ENCODE measurements around the gene DOC2A.
"Not testable (repeated sequence)": the region's sequence is repeated elsewhere in the genome, so short reads cannot be mapped to it uniquely, and the experiment has no call there.

The DOC2A gene

GRCh38 chr16:30028438-30029076 lies 17.7 kb upstream of the DOC2A start:
- no peak for FAIRE-seq

GRCh38 chr16:30027588-30028437 lies 17.0 kb upstream of the DOC2A start:
- no peak for FAIRE-seq
- DNase-seq (ENCODE audit: extremely low spot score, insufficient read length, low read depth), result no peak

More at GRCh38 chr16:30028438-30029076, 17.7 kb upstream of the DOC2A start:
- DNase-seq (ENCODE audit: extremely low spot score, insufficient read length, low read depth), result no peak

GRCh38 chr16:30026449-30026848 lies 15.6 kb upstream of the DOC2A start:
- no peak for DNase-seq (ENCODE audit: extremely low spot score, insufficient read length, low read depth)
- FAIRE-seq, result no peak

- DNase-seq (ENCODE audit: extremely low spot score, insufficient read length, low read depth), result no peak
- FAIRE-seq, result no peak
These were observed 14.7 kb upstream of the DOC2A start for GRCh38 chr16:30025574-30025973.

- DNase-seq (ENCODE audit: extremely low spot score, insufficient read length, low read depth), result no peak
- FAIRE-seq, result no peak
These were observed 14.3 kb upstream of the DOC2A start for GRCh38 chr16:30025156-30025555.

DNA sequence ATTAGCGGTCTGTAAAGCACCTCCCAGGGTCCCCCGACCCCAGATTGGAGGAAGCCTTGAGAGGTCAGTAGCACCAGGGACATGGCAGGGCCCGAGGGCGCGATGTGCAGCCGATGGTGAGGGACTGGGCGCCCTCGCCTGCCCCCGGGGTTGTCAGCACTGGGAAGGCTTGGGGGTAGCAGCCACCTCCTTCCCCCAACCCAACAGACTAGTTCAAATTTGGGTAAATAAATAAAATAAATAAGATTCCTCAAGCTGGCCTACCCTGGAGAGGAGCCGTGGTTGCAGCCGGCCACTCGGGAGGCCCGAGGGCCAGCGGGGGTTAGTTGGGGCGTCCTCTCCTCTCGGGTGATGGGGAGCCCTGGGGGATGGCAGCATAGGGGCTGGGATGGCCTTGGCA lies 13.6 kb upstream of the DOC2A start:
- FAIRE-seq (no peak), DNase-seq (ENCODE audit: extremely low spot score, insufficient read length, low read depth) (no peak)

DNA sequence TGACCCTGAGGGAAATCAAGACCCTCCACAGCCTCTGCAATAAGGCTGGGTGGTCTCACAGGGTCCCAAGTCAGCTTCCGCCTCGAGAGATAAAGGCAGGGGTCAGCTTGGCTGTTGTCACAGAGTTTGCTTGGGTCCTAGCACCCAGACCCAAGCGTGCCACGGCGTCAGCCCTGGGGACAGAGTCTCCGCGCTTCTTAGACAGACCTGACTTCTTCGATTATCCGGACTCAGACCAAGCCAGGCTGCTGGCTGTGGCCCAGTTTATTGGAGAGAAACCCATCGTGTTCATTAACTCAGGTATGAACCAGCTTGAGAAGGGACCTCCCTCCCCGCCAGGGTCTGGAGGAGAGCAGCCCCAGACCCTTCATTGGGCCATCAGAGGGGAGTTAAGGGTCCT lies 12.8 kb upstream of the DOC2A start:
- no peak for DNase-seq (ENCODE audit: extremely low spot score, insufficient read length, low read depth)
- no peak for FAIRE-seq

DNA sequence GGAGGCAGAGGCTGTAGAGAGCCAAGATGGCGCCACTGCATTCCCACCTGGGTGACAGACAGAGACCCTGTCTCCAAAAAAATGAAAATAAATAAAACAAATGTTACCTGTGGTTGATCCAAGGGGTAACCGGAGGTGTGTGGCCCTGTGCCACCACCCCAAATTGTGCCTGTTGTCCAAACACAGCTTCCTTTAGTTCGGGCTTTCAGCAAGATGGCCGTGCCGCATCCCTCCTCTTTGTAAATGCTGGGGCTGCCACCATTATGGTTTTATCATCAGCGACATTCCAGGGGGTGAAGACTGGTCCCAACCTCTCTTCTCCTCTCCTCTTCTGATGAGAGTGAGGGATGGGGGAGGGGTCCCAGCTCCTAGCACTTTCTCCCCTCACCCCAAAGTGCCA lies 12.1 kb upstream of the DOC2A start, which contains the start of gene C16orf92:
Gene C16orf92, plus strand, starts transcription at position 312 of the 400 bp plus-strand sequence. CDS start 143 bp downstream, outside the sequence.
- no peak for FAIRE-seq

GRCh38 chr16:30018731-30019158 lies 7.9 kb upstream of the DOC2A start:
- DNase-seq (ENCODE audit: extremely low spot score, insufficient read length, low read depth) (no peak), FAIRE-seq (no peak)

More for the DNA sequence above, 12.1 kb upstream of the DOC2A start, which contains the start of gene C16orf92:
- no peak for DNase-seq (ENCODE audit: extremely low spot score, insufficient read length, low read depth)

DNA sequence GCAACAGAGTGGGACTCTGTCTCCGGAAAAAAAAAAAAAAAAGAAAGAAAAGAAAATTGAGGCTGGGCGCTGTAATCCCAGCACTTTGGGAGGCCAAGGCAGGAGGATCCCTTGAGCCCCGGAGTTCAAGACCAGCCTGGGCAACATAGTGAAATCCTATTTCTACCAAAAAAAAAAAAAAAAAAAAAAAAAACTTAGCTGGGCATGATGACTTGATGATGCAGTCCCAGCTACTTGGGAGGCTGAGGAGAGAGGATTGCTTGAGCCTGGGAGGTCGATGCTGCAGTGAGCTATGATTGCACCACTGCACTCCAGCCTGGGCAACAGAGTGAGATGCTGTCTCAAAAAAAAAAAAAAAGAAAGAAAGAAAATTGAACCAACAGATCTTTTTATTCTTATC lies 7.1 kb upstream of the DOC2A start:
- not testable (repeated sequence) for DNase-seq (ENCODE audit: extremely low spot score, insufficient read length, low read depth); FAIRE-seq

DNA sequence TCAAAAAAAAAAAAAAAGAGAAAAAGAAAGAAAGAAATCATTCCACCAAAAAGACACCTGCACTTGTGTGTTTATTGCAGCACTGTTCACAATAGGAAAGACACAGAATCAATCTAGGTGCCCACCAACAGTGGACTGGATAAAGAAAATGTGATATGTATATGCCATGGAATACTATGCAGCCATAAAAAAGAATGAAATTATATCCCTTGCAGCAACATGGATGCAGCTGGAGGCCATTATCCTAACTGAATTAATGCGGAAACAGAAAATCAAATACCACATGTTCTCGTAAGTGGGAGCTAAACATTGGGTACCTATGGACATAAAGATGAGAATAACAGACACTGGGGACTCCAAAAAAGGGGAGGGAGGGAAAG lies 6.4 kb upstream of the DOC2A start:
- FAIRE-seq (no peak), DNase-seq (ENCODE audit: extremely low spot score, insufficient read length, low read depth) (no peak)

DNA sequence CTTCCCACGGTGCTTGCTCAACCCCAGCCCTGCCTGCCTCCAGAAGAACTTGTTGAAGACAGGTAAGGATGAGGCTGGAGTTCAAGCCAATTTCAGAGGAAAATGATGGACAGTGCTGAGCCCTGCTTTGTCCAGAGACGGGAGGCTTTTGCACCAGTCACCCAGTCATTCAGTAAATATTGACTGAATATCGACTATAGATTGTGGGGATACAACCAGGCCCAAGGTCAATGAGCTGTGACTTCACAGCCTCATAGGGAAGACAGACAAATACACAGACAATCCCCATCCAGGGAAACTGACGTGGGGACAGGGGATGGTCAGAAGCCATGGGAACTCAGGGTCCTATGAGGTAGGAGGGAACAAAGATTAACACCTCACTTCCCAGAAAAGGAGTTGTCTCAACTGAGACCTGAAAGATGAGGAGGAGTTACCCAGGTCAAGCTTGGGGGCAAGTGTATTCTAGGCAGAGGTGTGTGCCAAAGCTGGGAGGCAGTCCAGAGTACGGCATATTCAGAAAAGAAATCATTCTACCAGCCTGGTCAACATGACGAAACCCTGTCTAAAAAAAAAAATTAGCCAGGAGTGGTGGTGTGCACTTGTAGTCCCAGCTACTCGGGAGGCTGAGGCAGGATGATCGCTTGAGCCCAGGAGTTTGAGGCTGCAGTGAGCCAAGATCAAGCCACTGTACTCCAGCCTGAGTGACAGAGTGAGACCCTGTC lies 5.9 kb upstream of the DOC2A start:
- DNase-seq (ENCODE audit: extremely low spot score, insufficient read length, low read depth) (no peak), FAIRE-seq (no peak)

DNA sequence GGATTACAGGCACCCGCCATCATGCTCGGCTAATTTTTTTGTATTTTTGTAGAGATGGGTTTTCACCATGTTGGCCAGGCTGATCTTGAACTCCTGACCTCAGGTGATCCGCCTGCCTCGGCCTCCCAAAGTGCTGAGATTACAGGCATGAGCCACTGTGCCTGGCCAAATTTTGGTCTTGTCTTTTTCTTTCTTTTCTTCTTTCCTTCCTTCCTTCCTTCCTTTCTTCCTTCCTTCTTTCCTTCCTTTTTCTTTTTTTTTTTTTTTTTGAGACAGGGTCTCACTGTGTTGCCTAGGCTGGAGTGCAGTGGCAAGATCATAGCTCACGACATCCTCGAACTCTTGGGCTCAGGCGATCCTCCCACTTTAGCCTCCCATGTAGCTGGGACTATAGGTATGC lies 4.6 kb upstream of the DOC2A start:
- not testable (repeated sequence) for FAIRE-seq

DNA sequence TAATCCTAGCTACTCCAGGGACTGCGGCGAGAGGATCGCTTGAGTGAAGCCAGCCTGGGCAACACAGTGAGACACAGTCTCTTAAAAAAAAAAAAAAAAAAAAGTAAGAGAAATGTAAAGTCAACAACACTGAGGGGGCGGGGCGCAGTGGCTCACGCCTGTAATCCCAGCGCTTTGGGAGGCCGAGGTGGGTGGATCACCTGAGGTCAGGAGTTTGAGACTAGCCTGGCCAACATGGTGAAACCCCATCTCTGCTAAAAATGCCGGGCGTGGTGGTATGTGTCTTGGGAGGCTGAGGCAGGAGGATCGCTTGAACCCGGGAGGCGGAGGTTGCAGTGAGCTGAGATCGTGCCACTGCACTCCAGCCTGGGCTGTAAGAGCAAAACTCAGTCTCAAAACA lies 1.8 kb upstream of the DOC2A start:
- DNase-seq (ENCODE audit: extremely low spot score, insufficient read length, low read depth); FAIRE-seq: not testable (repeated sequence)

More for the DNA sequence above, 4.6 kb upstream of the DOC2A start:
- DNase-seq (ENCODE audit: extremely low spot score, insufficient read length, low read depth), result not testable (repeated sequence)

DNA sequence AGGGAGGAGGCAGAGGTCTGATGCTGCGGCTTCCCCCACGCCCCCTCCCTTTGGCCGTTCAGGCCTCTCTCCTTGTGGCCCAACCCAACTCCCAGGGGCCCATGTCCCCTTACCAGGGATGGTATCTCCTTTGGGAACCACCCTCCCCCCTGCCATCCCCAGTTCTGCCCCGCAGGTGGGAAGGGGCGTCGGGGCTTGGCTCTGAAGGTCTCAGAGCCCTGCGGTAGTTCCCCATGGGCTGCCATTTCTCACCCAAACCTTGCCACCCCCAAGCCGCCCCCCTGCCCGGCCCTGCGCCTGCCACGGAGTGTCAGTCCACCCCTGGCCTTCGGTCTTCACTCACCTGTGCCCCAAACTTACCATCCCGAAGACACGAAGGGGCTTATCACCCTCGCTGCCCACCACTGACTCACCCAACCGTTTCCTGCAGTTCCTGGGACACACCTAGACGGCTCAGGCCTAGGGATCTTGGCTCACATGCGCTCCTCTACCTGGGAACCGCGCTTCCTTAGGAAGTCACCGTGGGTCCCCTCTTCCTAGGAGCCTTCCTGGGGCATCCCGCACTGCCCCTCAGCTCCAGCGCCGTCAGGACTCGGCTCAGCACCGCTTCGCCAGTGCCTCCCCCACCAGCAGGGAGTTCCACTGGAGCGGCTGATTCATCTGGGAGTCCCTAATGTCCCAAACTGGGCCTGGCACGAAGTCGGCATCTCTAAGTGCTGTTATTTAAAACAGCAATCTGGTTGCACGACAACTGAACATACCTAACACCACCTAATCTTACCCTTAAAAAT lies 1.1 kb upstream of the DOC2A start:
- no peak for FAIRE-seq

DNA sequence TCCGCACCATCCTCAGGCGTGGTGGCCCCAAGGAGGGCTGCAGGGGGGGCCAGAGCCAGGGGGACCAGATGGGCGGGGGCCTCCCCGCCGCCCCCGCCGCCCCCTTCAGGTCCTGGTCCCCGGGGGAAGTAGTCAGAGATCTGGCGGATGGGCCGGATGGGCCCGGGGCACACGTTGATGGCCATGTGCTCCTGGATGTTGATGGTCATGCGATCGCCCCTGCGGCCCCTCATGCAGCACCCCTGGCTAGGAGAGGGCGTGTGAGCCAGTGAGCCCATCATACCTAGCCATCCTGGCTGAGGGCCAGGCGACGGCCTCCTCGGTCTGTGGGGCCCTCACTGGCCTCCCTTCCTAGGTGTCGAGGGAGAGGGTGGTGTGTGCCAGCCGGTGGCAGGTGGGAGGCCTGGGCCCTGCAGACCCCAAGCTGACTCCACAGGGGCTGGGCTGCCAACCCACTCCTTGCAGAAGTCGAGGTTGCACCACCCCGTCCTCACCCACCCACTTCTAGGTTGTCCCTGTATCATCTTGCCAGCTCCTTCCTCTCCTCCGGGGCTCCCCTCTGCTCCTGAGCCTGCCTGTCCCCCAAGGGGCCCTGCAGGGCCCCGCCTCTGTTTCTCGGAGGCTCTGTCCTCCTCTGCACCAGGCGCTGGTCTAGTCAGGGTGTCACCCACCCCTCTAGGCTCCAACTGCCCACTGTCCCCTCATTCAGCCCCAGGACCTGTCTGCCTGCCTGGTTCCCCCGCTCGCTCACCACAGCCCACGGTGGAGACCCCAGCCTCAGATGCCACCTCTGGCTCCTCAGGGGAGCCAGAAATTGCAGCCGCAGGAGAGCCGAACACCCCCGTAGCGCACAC lies 610 bp downstream of the DOC2A start:
- no peak for FAIRE-seq
- no peak for DNase-seq (ENCODE audit: extremely low spot score, insufficient read length, low read depth)

More for the DNA sequence above, 1.1 kb upstream of the DOC2A start:
- DNase-seq (ENCODE audit: extremely low spot score, insufficient read length, low read depth), result no peak

DNA sequence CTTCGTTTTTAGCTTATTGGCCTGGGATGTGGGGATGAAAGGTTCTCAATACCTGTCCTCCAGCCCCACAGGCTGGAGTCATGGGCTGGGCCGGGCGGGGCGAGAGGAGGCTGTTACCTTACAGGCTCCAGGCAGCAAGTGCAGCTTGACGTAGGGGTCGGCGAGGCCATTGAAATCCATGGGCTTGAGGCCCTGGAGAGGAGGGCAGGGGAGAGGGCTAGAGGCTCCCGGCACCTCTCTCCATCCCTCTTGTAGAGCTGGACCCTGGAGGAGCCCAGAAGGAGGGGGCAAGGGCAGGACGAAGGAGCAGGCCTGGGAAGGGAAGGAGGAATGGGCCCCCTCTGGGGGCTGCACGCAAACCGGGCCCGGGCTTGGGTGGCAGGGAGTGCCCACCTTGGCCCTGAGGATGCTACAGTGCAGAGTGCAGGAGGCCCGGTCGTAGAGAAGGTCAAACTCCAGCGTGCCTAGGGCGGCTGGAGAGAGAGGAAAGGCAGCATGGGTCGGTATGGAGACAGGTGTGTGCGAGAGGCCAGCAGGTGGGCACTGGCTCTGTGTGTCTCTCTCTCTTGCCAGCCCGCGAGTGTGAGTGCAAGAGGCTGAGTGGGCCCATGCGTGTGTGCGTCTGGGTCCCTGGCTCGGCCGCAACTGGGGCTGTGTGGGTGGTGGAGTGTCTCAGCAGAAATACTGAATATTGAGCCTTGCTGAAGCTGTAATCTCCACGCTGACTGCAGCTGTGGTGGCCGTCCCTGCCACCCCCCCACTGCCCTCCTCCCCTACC lies 1.6 kb downstream of the DOC2A start:
- no peak for DNase-seq (ENCODE audit: extremely low spot score, insufficient read length, low read depth)

GRCh38 chr16:30007378-30007895 lies 3.4 kb downstream of the DOC2A start:
- FAIRE-seq, result no peak

More for the DNA sequence above, 1.6 kb downstream of the DOC2A start:
- no peak for FAIRE-seq

More at GRCh38 chr16:30007378-30007895, 3.4 kb downstream of the DOC2A start:
- DNase-seq (ENCODE audit: extremely low spot score, insufficient read length, low read depth), result no peak
